Cardiac ventricle fibroblast (primary cell): ENCODE results near the gene ZNG1F. TPM values are rescaled to one million over a fixed set of nuclear protein-coding genes. Genes with fewer than 3 reads are reported as not detected.

Source experiments
- total RNA-seq: library from RNA; depleted of rRNA; stranded (reverse); fragments of >200 nt; gene quantifications from 2 replicates; pipeline ENCODE4 v1.2.3, GENCODE V29; 2015

ZNG1F gene
- 0.81 and 7.8 TPM in 2 replicates for total RNA-seq

GRCh38 chr9:41189217-41189616 is at the start of gene ZNG1F:
Gene ZNG1F (minus strand): TSS chr9:41189317. CDS start chr9:41189258, 59 bp downstream.

GRCh38 chr9:41128581-41128980 is 60.5 kb downstream of the ZNG1F start, which contains the start of gene FOXD4L6:
Gene FOXD4L6 (minus strand): TSS chr9:41128681. CDS start chr9:41128383, 298 bp downstream.

Other genes with a start within 250 kb of the ZNG1F start
- gene FOXD4L6, start 60.6 kb downstream of the ZNG1F start, total RNA-seq: 0.19 TPM in 1 of 2 replicates, not detected in the other